GM19099 (cell line): ENCODE results near the gene GLCE.

Source experiments
- POLR2A ChIP-seq: IDR thresholded peaks from 3 replicates; pipeline ENCODE4 v1.6.1; 2011; ENCODE audit warnings: low read depth; ENCODE audit not compliant: insufficient read length; ENCODE audit errors: extremely low read depth

GLCE gene

GRCh38 chr15:69132977-69133861, 27.2 kb upstream of the GLCE start:
- TF ChIP-seq POLR2A: no peak

- no peak for TF ChIP-seq POLR2A
Measured at GRCh38 chr15:69133862-69134519, 26.4 kb upstream of the GLCE start.

GRCh38 chr15:69134791-69135190, 25.6 kb upstream of the GLCE start:
- no peak for TF ChIP-seq POLR2A

GRCh38 chr15:69135499-69135898, 24.9 kb upstream of the GLCE start:
- no peak for TF ChIP-seq POLR2A

- TF ChIP-seq POLR2A: no peak
Measured at GRCh38 chr15:69138963-69139362, 21.5 kb upstream of the GLCE start.

- TF ChIP-seq POLR2A: no peak
Measured at GRCh38 chr15:69140306-69140705, 20.1 kb upstream of the GLCE start.

GRCh38 chr15:69141286-69141701, 19.1 kb upstream of the GLCE start:
- no peak for TF ChIP-seq POLR2A

GRCh38 chr15:69141833-69142232, 18.6 kb upstream of the GLCE start:
- TF ChIP-seq POLR2A: no peak

GRCh38 chr15:69143756-69144436, 16.5 kb upstream of the GLCE start:
- TF ChIP-seq POLR2A: no peak

GRCh38 chr15:69144530-69144929, 15.9 kb upstream of the GLCE start:
- TF ChIP-seq POLR2A: no peak

GRCh38 chr15:69145149-69145693, 15.2 kb upstream of the GLCE start:
- TF ChIP-seq POLR2A: no peak

- TF ChIP-seq POLR2A: no peak
Measured at GRCh38 chr15:69145694-69146492, 14.5 kb upstream of the GLCE start.

- no peak for TF ChIP-seq POLR2A
Measured at GRCh38 chr15:69146724-69147435, 13.6 kb upstream of the GLCE start.

GRCh38 chr15:69148465-69148864, 12.0 kb upstream of the GLCE start:
- TF ChIP-seq POLR2A: no peak
